HEK293 (cell line): ENCODE measurements around the gene LGI4.
A peak's percentile ranks its signal among the peaks of the same experiment; 100 is the strongest.

Source experiments
- GFI1B ChIP-seq: fragments of 450-650 bp; formaldehyde crosslinking; IDR thresholded peaks from 2 replicates; pipeline ENCODE4 v1.5.1; 2016; ENCODE audit warnings: missing biosample characterization, missing genetic modification characterization
- HOXD13 ChIP-seq: sonication (generic); formaldehyde crosslinking; IDR thresholded peaks from 2 replicates; pipeline ENCODE4 v1.8.0; 2022; ENCODE audit warnings: missing genetic modification reagents, borderline replicate concordance
- KLF9 ChIP-seq: fragments of 450-650 bp; formaldehyde crosslinking; IDR thresholded peaks from 2 replicates; pipeline ENCODE4 v1.5.1; 2016; ENCODE audit warnings: missing biosample characterization, missing genetic modification characterization, low read depth
- PRDM4 ChIP-seq: fragments of 450-650 bp; formaldehyde crosslinking; IDR thresholded peaks from 2 replicates; pipeline ENCODE4 v1.5.1; 2017; ENCODE audit warnings: missing biosample characterization, missing genetic modification characterization
- SCRT2 ChIP-seq: fragments of 450-650 bp; formaldehyde crosslinking; IDR thresholded peaks from 2 replicates; pipeline ENCODE4 v1.5.1; 2016; ENCODE audit warnings: missing biosample characterization, missing genetic modification characterization
- SP7 ChIP-seq: fragments of 450-650 bp; formaldehyde crosslinking; IDR thresholded peaks from 2 replicates; pipeline ENCODE4 v1.5.1; 2016; ENCODE audit warnings: missing biosample characterization, missing genetic modification characterization
- ZBTB1 ChIP-seq: fragments of 450-650 bp; formaldehyde crosslinking; IDR thresholded peaks from 2 replicates; pipeline ENCODE4 v1.5.1; 2016; ENCODE audit warnings: missing biosample characterization, missing genetic modification characterization
- ZBTB10 ChIP-seq: fragments of 450-650 bp; formaldehyde crosslinking; IDR thresholded peaks from 2 replicates; pipeline ENCODE4 v1.5.1; 2016; ENCODE audit warnings: missing biosample characterization, missing genetic modification characterization
- ZBTB44 ChIP-seq: fragments of 450-650 bp; IDR thresholded peaks from 2 replicates; pipeline ENCODE4 v1.5.1; 2018; ENCODE audit warnings: missing biosample characterization, mild to moderate bottlenecking, missing genetic modification characterization
- ZBTB49 ChIP-seq: fragments of 450-650 bp; formaldehyde crosslinking; IDR thresholded peaks from 2 replicates; pipeline ENCODE4 v1.5.1; 2016; ENCODE audit warnings: missing biosample characterization, missing genetic modification characterization, low read depth
- ZBTB8A ChIP-seq: fragments of 450-650 bp; formaldehyde crosslinking; IDR thresholded peaks from 2 replicates; pipeline ENCODE4 v1.5.1; 2016; ENCODE audit warnings: missing biosample characterization, missing genetic modification characterization
- ZNF140 ChIP-seq: fragments of 450-650 bp; formaldehyde crosslinking; IDR thresholded peaks from 2 replicates; pipeline ENCODE4 v1.5.1; 2016; ENCODE audit warnings: missing biosample characterization, missing genetic modification characterization
- ZNF24 ChIP-seq: fragments of 450-650 bp; formaldehyde crosslinking; IDR thresholded peaks from 2 replicates; pipeline ENCODE4 v1.5.1; 2016; ENCODE audit warnings: missing biosample characterization, missing genetic modification characterization
- ZNF280C ChIP-seq: fragments of 450-650 bp; formaldehyde crosslinking; IDR thresholded peaks from 2 replicates; pipeline ENCODE4 v1.5.1; 2016; ENCODE audit warnings: missing biosample characterization, missing genetic modification characterization
- ZNF449 ChIP-seq: fragments of 450-650 bp; formaldehyde crosslinking; IDR thresholded peaks from 2 replicates; pipeline ENCODE4 v1.5.1; 2017; ENCODE audit warnings: missing biosample characterization, mild to moderate bottlenecking, missing genetic modification characterization, moderate library complexity
- ZNF558 ChIP-seq: fragments of 450-650 bp; formaldehyde crosslinking; IDR thresholded peaks from 2 replicates; pipeline ENCODE4 v1.5.1; 2016; ENCODE audit warnings: missing biosample characterization, missing genetic modification characterization
- ZNF561 ChIP-seq: fragments of 450-650 bp; IDR thresholded peaks from 2 replicates; pipeline ENCODE4 v1.5.1; 2018; ENCODE audit warnings: missing biosample characterization, missing genetic modification characterization, borderline replicate concordance
- ZNF600 ChIP-seq: fragments of 450-650 bp; formaldehyde crosslinking; IDR thresholded peaks from 2 replicates; pipeline ENCODE4 v1.5.1; 2016; ENCODE audit warnings: missing biosample characterization, missing genetic modification characterization
- ZNF610 ChIP-seq: fragments of 450-650 bp; formaldehyde crosslinking; IDR thresholded peaks from 2 replicates; pipeline ENCODE4 v1.5.1; 2016; ENCODE audit warnings: missing biosample characterization, missing genetic modification characterization, borderline replicate concordance
- ZNF639 ChIP-seq: fragments of 450-650 bp; formaldehyde crosslinking; IDR thresholded peaks from 2 replicates; pipeline ENCODE4 v1.5.1; 2016; ENCODE audit warnings: missing biosample characterization, missing genetic modification characterization
- ZNF658 ChIP-seq: fragments of 450-650 bp; formaldehyde crosslinking; IDR thresholded peaks from 2 replicates; pipeline ENCODE4; 2016; ENCODE audit warnings: missing biosample characterization, missing genetic modification characterization
- ZNF777 ChIP-seq: fragments of 450-650 bp; formaldehyde crosslinking; IDR thresholded peaks from 2 replicates; pipeline ENCODE4 v1.5.1; 2017; ENCODE audit warnings: missing biosample characterization, missing genetic modification characterization, borderline replicate concordance
- ZNF837 ChIP-seq: fragments of 450-650 bp; formaldehyde crosslinking; IDR thresholded peaks from 2 replicates; pipeline ENCODE4 v1.5.1; 2016; ENCODE audit warnings: missing biosample characterization, missing genetic modification characterization
- ZXDB ChIP-seq: fragments of 450-650 bp; formaldehyde crosslinking; IDR thresholded peaks from 2 replicates; pipeline ENCODE4 v1.5.1; 2016; ENCODE audit warnings: missing biosample characterization, missing genetic modification characterization

The LGI4 gene

DNA sequence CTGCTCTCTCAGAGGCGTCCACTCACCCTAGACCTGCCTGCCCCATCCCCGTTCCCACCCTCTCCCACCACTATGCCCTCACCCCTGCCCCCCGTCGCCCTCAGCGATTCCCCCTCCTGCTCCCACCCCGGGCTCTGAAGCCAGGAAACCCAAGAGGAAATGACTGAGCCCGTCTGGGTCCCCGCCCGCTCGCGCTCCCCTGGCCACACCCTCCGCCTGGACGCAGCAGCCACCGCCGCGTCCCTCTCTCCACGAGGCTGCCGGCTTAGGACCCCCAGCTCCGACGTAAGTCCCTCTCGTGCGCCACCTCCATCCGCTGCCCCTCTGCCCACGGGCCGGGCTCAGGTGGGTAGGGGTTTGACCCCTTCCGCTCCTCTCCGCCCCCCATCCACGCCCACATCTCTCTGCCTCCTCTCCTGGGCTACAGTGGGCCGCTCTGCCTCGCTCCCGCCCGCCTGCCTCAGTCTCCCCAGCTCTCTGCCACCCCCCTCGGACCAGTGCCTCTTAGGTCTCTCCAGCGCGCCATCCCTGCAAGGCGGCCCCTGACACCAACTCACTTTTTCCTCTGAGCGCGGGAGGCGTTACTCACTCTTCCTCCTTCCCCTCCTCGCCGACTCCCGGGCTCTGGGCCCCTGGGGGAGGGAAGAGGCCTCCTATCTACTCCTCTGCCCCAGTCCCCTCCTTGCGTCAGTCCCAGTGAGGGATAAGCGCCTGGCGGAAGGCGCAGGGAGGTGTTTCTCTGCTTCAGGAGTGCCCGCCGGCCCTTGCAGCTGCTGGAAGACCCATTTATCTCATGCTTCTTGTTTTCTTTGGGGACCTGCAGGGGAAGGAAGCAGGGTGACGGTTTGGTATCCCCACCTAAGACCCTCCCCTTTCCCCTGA is 19.9 kb upstream of the LGI4 start, which contains the start of gene FXYD5 (continued):
- TF ChIP-seq ZBTB10 (tag by site-specific recombination) (peak; percentile 93; the same call in 1 of the 2 replicates), ZBTB1 (tag by site-specific recombination) (0 out of 2 replicates have a peak, but pooled peaks have one; percentile 36), ZNF658 (tag by site-specific recombination) (peak; percentile 31; the same call in 1 of the 2 replicates), PRDM4 (tag by site-specific recombination) (no peak; the same call in none of the 2 replicates), ZBTB44 (no peak), ZXDB (tag by site-specific recombination) (peak; percentile 98), ZNF280C (tag by site-specific recombination) (no peak), ZBTB8A (tag by site-specific recombination) (peak; percentile 98), GFI1B (tag by site-specific recombination) (no peak), ZNF558 (tag by site-specific recombination) (no peak), ZNF449 (0 out of 2 replicates have a peak, but pooled peaks have one; percentile 9), SP7 (tag by site-specific recombination) (peak; percentile 97), ZBTB49 (tag by site-specific recombination) (no peak), SCRT2 (tag by site-specific recombination) (peak; percentile 56; the same call in 1 of the 2 replicates), ZNF561 (peak; percentile 75), ZNF777 (peak; percentile 100), HOXD13 (CRISPR knock-in tag) (no peak), ZNF639 (tag by site-specific recombination) (peak; percentile 82; the same call in 1 of the 2 replicates), KLF9 (peak; percentile 100), ZNF600 (peak; percentile 97), ZNF610 (tag by site-specific recombination) (peak; percentile 69; the same call in 1 of the 2 replicates), ZNF140 (no peak), ZNF24 (tag by site-specific recombination) (peak; percentile 93), ZNF837 (tag by site-specific recombination) (peak; percentile 72; the same call in 1 of the 2 replicates)
